Spleen (tissue), 11 donors: ENCODE data around the gene VANGL2. TPM values are rescaled to one million over a fixed set of nuclear protein-coding genes. Genes with fewer than 3 reads are reported as not detected.

ENCODE experiments used
- DNase-seq: peaks from one replicate; pipeline ENCODE4 v3.0.0-alpha.2; 2020
- H3K27ac ChIP-seq, 8 donors: fragments of 200-600 bp; sonication (generic) in 7 of 8; 1 replicate in 4 of 8; 2 replicates in 4 of 8; pipeline versions ENCODE4 v1.5.0 to v1.8.0; 2016 to 2021; ENCODE audit warnings: inconsistent platforms in 4 of 8, mild to moderate bottlenecking in 4 of 8, moderate library complexity in 1 of 8
- H3K27me3 ChIP-seq, 7 donors: fragments of 200-600 bp; sonication (generic) in 6 of 7; replicated peaks in 1 of 7; 1 replicate in 4 of 7; 2 replicates in 3 of 7; pipeline versions ENCODE4 v1.5.0 to v1.8.0; 2016 to 2021; ENCODE audit warnings: inconsistent platforms in 3 of 7, mild to moderate bottlenecking in 1 of 7
- H3K36me3 ChIP-seq, 6 donors: fragments of 200-600 bp; sonication (generic) in 5 of 6; 1 replicate in 4 of 6; 2 replicates in 2 of 6; pipeline versions ENCODE4 v1.5.0 to v1.8.0; 2016 to 2021; ENCODE audit warnings: inconsistent platforms in 2 of 6
- H3K4me1 ChIP-seq, 6 donors: fragments of 200-600 bp; sonication (generic) in 5 of 6; 1 replicate in 3 of 6; 2 replicates in 3 of 6; pipeline versions ENCODE4 v1.5.0 to v1.8.0; 2016 to 2021; ENCODE audit warnings: inconsistent platforms in 3 of 6
- H3K4me3 ChIP-seq, 8 donors: fragments of 200-600 bp; sonication (generic) in 7 of 8; 1 replicate in 4 of 8; 2 replicates in 4 of 8; pipeline versions ENCODE4 v1.5.0 to v1.8.0; 2016 to 2021; ENCODE audit warnings: inconsistent platforms in 4 of 8, mild to moderate bottlenecking in 4 of 8, moderate library complexity in 2 of 8
- H3K9me3 ChIP-seq, 8 donors: fragments of 200-600 bp; sonication (generic) in 7 of 8; 1 replicate in 4 of 8; 2 replicates in 4 of 8; pipeline versions ENCODE4 v1.5.0 to v1.8.0; 2016 to 2021; ENCODE audit warnings: inconsistent platforms in 4 of 8
- CTCF ChIP-seq, 11 experiments: fragments of 200-600 bp in 7 of 11; fragments of 450-650 bp in 4 of 11; sonication (generic) in 4 of 11; IDR thresholded peaks in 8 of 11; conservative IDR thresholded peaks in 3 of 11; 1 replicate in 7 of 11; 2 replicates in 4 of 11; pipeline versions ENCODE4 v1.4.0 to v1.8.0; 2016 to 2021; ENCODE audit warnings: antibody characterized with exemption in 11 of 11, inconsistent platforms in 4 of 11, mild to moderate bottlenecking in 1 of 11
- POLR2A ChIP-seq, 3 donors: fragments of 450-650 bp; IDR thresholded peaks; one replicate each; pipeline ENCODE4 v1.5.1; 2017; ENCODE audit warnings: antibody characterized with exemption in 3 of 3, mild to moderate bottlenecking in 1 of 3
- POLR2AphosphoS5 ChIP-seq, 3 donors: sonication (generic); formaldehyde crosslinking; IDR thresholded peaks; one replicate each; pipeline ENCODE4 v1.5.1; 2017; ENCODE audit warnings: antibody characterized with exemption in 3 of 3
- WGBS, 5 donors: extraction: QIAGEN DNeasy Blood & Tissue Kit in 3 of 5; methylation state at CpG; one replicate each; pipeline versions ENCODE4 v1.1.5 to v1.1.7; 2013 to 2018; 5-methylcytosine and 5-hydroxymethylcytosine counted together
- intact Hi-C: fragments of 100-400 bp; cut with DNase I; formaldehyde crosslinking; loops from one replicate; pipeline ENCODE4 v1.15.0; 2023; ENCODE audit warnings: low total_unique reads
- polyA plus RNA-seq, 3 donors: library from polyadenylated mRNA; stranded (reverse); fragments of 200-250 nt; gene quantifications; one replicate each; pipeline ENCODE4 v1.2.1, GENCODE V29; 2013
- total RNA-seq, 7 donors: library from RNA; depleted of rRNA in 3 of 7; stranded (reverse); fragments of >200 nt in 3 of 7; fragmentation: NEBNext Ultra II Directional in 4 of 7; extraction: Animal tissue kit (Norgen Biotek cat#: 25700) in 4 of 7; gene quantifications; one replicate each; pipeline versions ENCODE4 v1.1.0 to v1.2.1, GENCODE V29; 2016 to 2021
- donor health status: healthy with polysubstance abuse.
- donor health status: DM: no; HTN: no; CAD: no; lungs with moderate emphysema.
- donor health status: DM: no; HTN: no; CAD: no.
- donor health status: Bipolar disorder and iron deficiency.
- donor health status: healthy.
- donor health status: DM: no; HTN: no; CAD: no.
- donor health status: DM: yes; HTN: yes; CAD: no.

VANGL2 gene
- total and polyA plus RNA-seq, 10 donors: 0.65 to 7.7 (median 2.0) TPM

DNA sequence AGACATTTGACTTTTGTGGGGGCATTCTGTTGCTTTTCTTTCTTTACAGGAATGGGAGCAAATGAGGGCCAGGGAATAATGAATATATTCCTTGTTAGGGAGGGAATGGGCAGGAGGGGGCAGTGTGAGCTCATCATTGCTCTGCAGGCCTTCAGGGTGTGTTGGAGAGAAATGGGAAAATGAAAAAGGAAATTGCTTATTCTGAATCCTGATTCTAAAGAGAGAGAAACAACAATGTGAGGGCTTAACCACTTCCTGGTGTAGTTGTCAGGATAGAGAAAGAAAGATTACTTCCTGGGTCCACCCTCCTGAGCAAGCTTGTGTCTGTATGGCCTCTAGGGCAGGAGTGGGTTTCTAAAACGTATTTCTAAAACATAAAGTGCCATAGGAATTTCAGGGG lies 28.3 kb downstream of the VANGL2 start:
- 37 to 53% (median 41%) methylated on average over 1 of the region's 1 CpG for WGBS, 5 donors
- H3K36me3 ChIP-seq: no peaks in the 10 kb centered on the region
- intact Hi-C loops: loop anchor here (2.0 kb wide), 1 partner anchor 178 kb away; no protein-coding TSS in a partner anchor
- H3K9me3 ChIP-seq: no peaks in the 10 kb centered on the region
- no peaks in the 10 kb centered on the region for H3K27me3 ChIP-seq
- H3K4me3 ChIP-seq: no peak overlapping the region
- DNase-seq: no peak
- peaks cover 18 to 61% (median 51%) of the 10 kb centered on the region in 6 donors for H3K4me1 ChIP-seq
- peak; percentile 40 to 80 (median 70) for TF ChIP-seq CTCF (IDR thresholded peaks at IDR 0.05 in 8 of 11, conservative IDR thresholded peaks at IDR 0.05 in 3 of 11)
- TF ChIP-seq POLR2AphosphoS5 (IDR thresholded peaks at IDR 0.05): peak in 1 of 3 donors; percentile 36
- no peak for TF ChIP-seq POLR2A (IDR thresholded peaks at IDR 0.05)
- peak overlapping the region; percentile 78 to 94 (median 83) for H3K27ac ChIP-seq

DNA sequence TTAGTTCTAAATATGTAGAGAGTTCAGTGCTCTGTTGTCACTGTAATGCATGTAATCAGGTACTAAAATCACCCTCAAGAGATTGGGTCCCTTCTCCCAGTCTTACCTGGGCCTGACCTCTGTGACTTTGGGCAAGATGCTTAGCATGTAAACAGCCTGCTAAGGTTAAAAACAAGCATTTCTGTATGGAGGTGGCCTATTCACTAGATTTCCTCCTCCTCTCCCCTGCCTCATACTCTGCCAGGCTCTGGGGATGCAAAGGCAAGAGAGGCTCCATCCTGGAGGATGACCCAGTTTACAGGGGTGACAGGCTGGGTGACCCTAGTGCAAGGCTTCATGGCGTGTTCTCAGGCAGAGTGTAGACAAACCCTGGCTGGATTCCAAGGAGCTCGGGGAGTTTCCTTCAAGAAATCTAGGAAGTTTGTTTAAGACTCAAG lies 28.8 kb downstream of the VANGL2 start:
- no peaks in the 10 kb centered on the region for H3K36me3 ChIP-seq
- H3K27ac ChIP-seq: peak overlapping the region; percentile 78 to 94 (median 83)
- intact Hi-C loops: loop anchor here (2.0 kb wide), 1 partner anchor 178 kb away; no protein-coding TSS in a partner anchor
- DNase-seq: no peak
- H3K4me1 ChIP-seq: peaks cover 18 to 61% (median 51%) of the 10 kb centered on the region in 6 donors
- no peak for TF ChIP-seq POLR2AphosphoS5 (IDR thresholded peaks at IDR 0.05)
- no peak for TF ChIP-seq POLR2A (IDR thresholded peaks at IDR 0.05)
- no peak for TF ChIP-seq CTCF (IDR thresholded peaks at IDR 0.05 in 8 of 11, conservative IDR thresholded peaks at IDR 0.05 in 3 of 11)
- H3K4me3 ChIP-seq: peak overlapping the region in 1 of 8 donors; percentile 1
- H3K27me3 ChIP-seq: no peaks in the 10 kb centered on the region
- H3K9me3 ChIP-seq: peaks cover 0 to 2% (median 0%) of the 10 kb centered on the region in 8 donors
- 7 to 36% (median 20%) methylated on average over 2 of the region's 2 CpGs for WGBS, 5 donors

DNA sequence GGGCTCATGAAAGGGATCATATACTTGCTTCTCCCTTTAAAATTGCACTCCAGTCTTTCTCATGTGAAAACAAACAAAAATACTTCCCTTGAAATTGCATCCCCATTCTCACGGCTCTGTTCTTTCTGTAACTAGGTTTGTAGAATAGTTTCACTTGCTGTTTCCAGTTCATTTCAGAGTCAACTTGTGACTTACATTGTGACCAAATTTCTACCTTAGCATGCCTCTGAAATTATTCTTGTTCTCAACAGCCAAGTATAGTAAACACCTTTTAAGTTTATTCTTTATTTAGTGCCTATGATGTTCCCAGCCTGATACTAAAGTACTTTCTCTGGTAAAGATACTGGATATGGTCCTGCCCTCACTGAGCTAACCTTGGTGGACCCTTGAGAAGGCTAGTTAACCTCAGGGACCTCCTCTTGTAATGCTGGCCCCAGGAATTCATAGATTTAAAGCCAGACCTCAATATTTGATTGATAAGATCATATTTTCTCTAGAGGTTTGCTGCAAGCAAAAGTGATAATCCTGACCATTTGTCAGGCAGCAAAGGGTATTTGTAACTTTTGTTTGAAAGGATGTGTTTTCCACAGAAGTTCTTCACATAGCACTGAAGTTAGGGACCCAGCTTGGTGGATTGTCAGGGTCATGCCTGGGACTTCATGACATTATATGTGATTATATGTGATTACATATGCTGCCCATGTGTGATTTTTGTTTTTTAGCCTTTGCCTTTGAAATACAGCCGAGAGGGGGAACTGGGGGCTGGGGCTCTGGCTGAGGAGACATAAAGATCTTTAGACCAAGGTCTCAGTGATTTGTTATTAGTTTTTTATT lies 29.6 kb downstream of the VANGL2 start:
- intact Hi-C loops: loop anchor here (2.0 kb wide), 1 partner anchor 177 kb away; no protein-coding TSS in a partner anchor
- DNase-seq: no peak
- H3K36me3 ChIP-seq: no peaks in the 10 kb centered on the region
- no peaks in the 10 kb centered on the region for H3K27me3 ChIP-seq
- WGBS, 5 donors: 40 to 63% (median 56%) methylated on average over 2 of the region's 2 CpGs
- H3K27ac ChIP-seq: peak overlapping the region; percentile 78 to 94 (median 83)
- H3K9me3 ChIP-seq: peaks cover 0 to 7% (median 0%) of the 10 kb centered on the region in 8 donors
- peaks cover 18 to 61% (median 51%) of the 10 kb centered on the region in 6 donors for H3K4me1 ChIP-seq
- H3K4me3 ChIP-seq: no peak overlapping the region
- TF ChIP-seq POLR2A (IDR thresholded peaks at IDR 0.05) (no peak), CTCF (IDR thresholded peaks at IDR 0.05 in 8 of 11, conservative IDR thresholded peaks at IDR 0.05 in 3 of 11) (no peak), POLR2AphosphoS5 (IDR thresholded peaks at IDR 0.05) (no peak)

GRCh38 chr1:160431006-160431405 lies 30.6 kb downstream of the VANGL2 start:
- Histone ChIP-seq H3K27ac (peak overlapping the region in 7 of 8 donors; percentile 81 to 94 (median 84)), H3K36me3 (no peaks in the 10 kb centered on the region), H3K4me1 (peaks cover 18 to 61% (median 51%) of the 10 kb centered on the region in 6 donors), H3K27me3 (no peaks in the 10 kb centered on the region), H3K9me3 (peaks cover 0 to 7% (median 0%) of the 10 kb centered on the region in 8 donors), H3K4me3 (no peak overlapping the region)
- intact Hi-C loops: no loop called here
- 73 to 87% (median 80%) methylated on average over 5 of the region's 5 CpGs for WGBS, 5 donors
- no peak for TF ChIP-seq POLR2AphosphoS5 (IDR thresholded peaks at IDR 0.05)
- TF ChIP-seq POLR2A (IDR thresholded peaks at IDR 0.05): no peak
- TF ChIP-seq CTCF (IDR thresholded peaks at IDR 0.05 in 8 of 11, conservative IDR thresholded peaks at IDR 0.05 in 3 of 11): no peak
- DNase-seq: no peak
